Left cardiac atrium (tissue), 2 donors: ENCODE results near the gene CHCHD5. TPM values are rescaled to one million over a fixed set of nuclear protein-coding genes. Genes with fewer than 3 reads are reported as not detected.

ENCODE experiments used
- total RNA-seq, 2 donors: library from RNA; stranded (reverse); fragmentation: NEBNext Ultra II Directional; extraction: Animal tissue kit (Norgen Biotek cat#: 25700); gene quantifications; one replicate each; pipeline ENCODE4 v1.2.1, GENCODE V29; 2021
- donor health status: DM: no; HTN: yes; CAD: no; lungs with severe emphysema.
- donor health status: DM: yes; HTN: yes; CAD: no.

The CHCHD5 gene
- total RNA-seq, 2 donors from 2014 or later: 21.7 to 24.0 TPM

Other genes with a start within 250 kb of the CHCHD5 start
- gene RGPD8, start 151.0 kb upstream of the CHCHD5 start, total RNA-seq: 10 to 100 TPM in 1 of 2 donors, 1 to 10 TPM in 1; 9.0 to 11.5 TPM
- 10 to 100 TPM; 39.2 to 44.1 TPM for gene TTL, start 102.5 kb upstream of the CHCHD5 start, total RNA-seq
- gene POLR1B, start 42.1 kb upstream of the CHCHD5 start, total RNA-seq: 10 to 100 TPM in 1 of 2 donors, 1 to 10 TPM in 1; 9.4 to 16.0 TPM
- gene SLC20A1, start 61.3 kb downstream of the CHCHD5 start, total RNA-seq: 10 to 100 TPM; 15.1 to 38.1 TPM
- gene NT5DC4, start 136.4 kb downstream of the CHCHD5 start, total RNA-seq: not detected
- under 1 TPM; 0.05 to 0.68 TPM for gene CKAP2L, start 180.0 kb downstream of the CHCHD5 start, total RNA-seq
- not detected for gene IL1A, start 199.9 kb downstream of the CHCHD5 start, total RNA-seq